Loucy (cell line): Measurements from ENCODE around the gene RSAD2.

Source experiments
- CTCF ChIP-seq: fragments of 200-600 bp; sonication (generic); conservative IDR thresholded peaks from 2 replicates; pipeline ENCODE4 v1.5.1; 2014; ENCODE audit warnings: mild to moderate bottlenecking, antibody characterized with exemption, low read length
- EZH2phosphoT487 ChIP-seq: fragments of 200-600 bp; IDR thresholded peaks from 2 replicates; pipeline ENCODE4 v1.6.1; 2018; ENCODE audit warnings: antibody characterized with exemption, mild to moderate bottlenecking, moderate library complexity, borderline replicate concordance

- peak; percentile 33 for TF ChIP-seq CTCF
- TF ChIP-seq EZH2phosphoT487, result no peak
Measured at GRCh38 chr2:6922201-6922656, 44.7 kb downstream of the RSAD2 start.
